B cell (primary cell): Measurements from ENCODE around the gene PROP1. TPM values are rescaled to one million over a fixed set of nuclear protein-coding genes. Genes with fewer than 3 reads are reported as not detected.

Source experiments
- ATAC-seq: fragments of 200-7000 bp; cut with Tn5 transposase; one replicate; pipeline ENCODE4 v1.10.0; 2021; ENCODE audit warnings: low read depth, mild to moderate bottlenecking, moderate number of reproducible peaks, moderate library complexity
- CTCF ChIA-PET: fragments of 350-600 bp; sonication (Branson Sonifier 250); formaldehyde crosslinking; loops from one replicate; lab custom pipeline; 2021; ENCODE audit warnings: antibody characterized with exemption, inconsistent platforms; lab: Charles Lee
- POLR2A ChIA-PET: fragments of 350-600 bp; sonication (Branson Sonifier 250); formaldehyde crosslinking; loops from one replicate; lab custom pipeline; 2021; ENCODE audit warnings: antibody characterized with exemption; lab: Charles Lee
- DNase-seq: peaks from one replicate; pipeline ENCODE4 v3.0.0; 2013
- H2AFZ ChIP-seq: 2 replicates; pipeline ENCODE4 v1.6.1; 2012; ENCODE audit warnings: mild to moderate bottlenecking, low read depth, low read length; ENCODE audit not compliant: insufficient read depth, poor library complexity, severe bottlenecking
- H3K27ac ChIP-seq, 2 donors: 1 replicate in 1 of 2; 2 replicates in 1 of 2; pipeline ENCODE4 v1.5.1; 2012 to 2013; ENCODE audit warnings: low read length in 2 of 2, mild to moderate bottlenecking in 2 of 2, moderate library complexity in 1 of 2
- H3K27me3 ChIP-seq, 4 experiments: fragments of 200-600 bp in 1 of 4; sonication (generic) in 1 of 4; replicated peaks in 1 of 4; 1 replicate in 2 of 4; 2 replicates in 2 of 4; pipeline versions ENCODE4 v1.6.1 to v1.7.0; 2013 to 2016; ENCODE audit warnings: low read length in 3 of 4, mild to moderate bottlenecking in 2 of 4, mixed read lengths in 1 of 4, moderate library complexity in 1 of 4; ENCODE audit not compliant: insufficient read depth in 4 of 4, control insufficient read depth in 3 of 4; ENCODE audit errors: control extremely low read depth in 1 of 4
- H3K36me3 ChIP-seq, 2 experiments: replicated peaks in 1 of 2; 1 replicate in 1 of 2; 2 replicates in 1 of 2; pipeline versions ENCODE4 v1.6.1 to v1.7.1; 2013; ENCODE audit warnings: low read length in 1 of 2; ENCODE audit not compliant: insufficient read depth in 2 of 2, control insufficient read depth in 1 of 2; ENCODE audit errors: control extremely low read depth in 1 of 2, extremely low read depth in 1 of 2
- H3K4me1 ChIP-seq, 2 donors: fragments of 200-600 bp in 1 of 2; sonication (generic) in 1 of 2; 1 replicate in 1 of 2; 2 replicates in 1 of 2; pipeline versions ENCODE4 v1.5.1 to v1.6.1; 2013 to 2017; ENCODE audit warnings: low read length in 2 of 2; ENCODE audit not compliant: control insufficient read depth in 2 of 2, insufficient read depth in 2 of 2
- H3K4me2 ChIP-seq: replicated peaks from 2 replicates; pipeline ENCODE3; 2012; ENCODE audit warnings: mild to moderate bottlenecking, low read depth, low read length; ENCODE audit not compliant: poor library complexity, severe bottlenecking
- H3K4me3 ChIP-seq, 5 experiments: fragments of 200-600 bp in 1 of 5; sonication (generic) in 1 of 5; 1 replicate in 3 of 5; 2 replicates in 2 of 5; pipeline versions ENCODE4 v1.5.1 to v1.7.0; 2011 to 2016; ENCODE audit warnings: low read length in 4 of 5, mild to moderate bottlenecking in 4 of 5, low read depth in 2 of 5, control low read depth in 1 of 5, moderate library complexity in 1 of 5; ENCODE audit not compliant: insufficient read depth in 1 of 5; ENCODE audit errors: control extremely low read depth in 1 of 5, extremely low read depth in 1 of 5
- H3K79me2 ChIP-seq: fragments of 200-600 bp; sonication (generic); one replicate; pipeline ENCODE4 v1.6.0; 2016; ENCODE audit warnings: low read length; ENCODE audit not compliant: control insufficient read depth, insufficient read depth
- H3K9ac ChIP-seq: fragments of 200-600 bp; sonication (generic); 2 replicates; pipeline ENCODE4 v1.6.1; 2017; ENCODE audit warnings: mild to moderate bottlenecking, low read length, moderate library complexity
- H3K9me3 ChIP-seq, 3 donors: one replicate each; pipeline versions ENCODE4 v1.6.1 to v1.7.1; 2013; ENCODE audit warnings: low read length in 2 of 3; ENCODE audit not compliant: control insufficient read depth in 2 of 3, insufficient read depth in 1 of 3; ENCODE audit errors: control extremely low read depth in 1 of 3
- H4K20me1 ChIP-seq: 2 replicates; pipeline ENCODE4 v1.6.0; 2012; ENCODE audit warnings: mild to moderate bottlenecking, low read length; ENCODE audit not compliant: insufficient read depth, control insufficient read depth, poor library complexity, severe bottlenecking
- H3K27ac Mint-ChIP-seq: one replicate; pipeline ENCODE4 v1.8.0; 2021; ENCODE audit warnings: mixed read lengths
- H3K27me3 Mint-ChIP-seq: one replicate; pipeline ENCODE4 v1.8.0; 2021; ENCODE audit warnings: mixed read lengths
- H3K4me1 Mint-ChIP-seq: one replicate; pipeline ENCODE4 v1.8.0; 2021; ENCODE audit warnings: mixed read lengths
- H3K4me3 Mint-ChIP-seq: one replicate; pipeline ENCODE4 v1.8.0; 2021; ENCODE audit warnings: mixed read lengths
- H3K9me3 Mint-ChIP-seq: one replicate; pipeline ENCODE4 v1.8.0; 2022; ENCODE audit warnings: mixed read lengths; ENCODE audit not compliant: insufficient read depth
- CTCF ChIP-seq: fragments of 200-600 bp; IDR thresholded peaks from one replicate; pipeline ENCODE4 v1.8.0; 2022; ENCODE audit warnings: antibody characterized with exemption, mild to moderate bottlenecking
- EZH2 ChIP-seq: IDR thresholded peaks from 2 replicates; pipeline ENCODE4 v1.6.1; 2012; ENCODE audit warnings: borderline replicate concordance, low read depth, mild to moderate bottlenecking, moderate library complexity, low read length; ENCODE audit not compliant: insufficient read depth, poor library complexity, severe bottlenecking
- WGBS: methylation state at CpG from one replicate; pipeline ENCODE4 v1.1.5; 2013; ENCODE audit warnings: missing lambda C conversion rate; ENCODE audit not compliant: insufficient coverage; 5-methylcytosine and 5-hydroxymethylcytosine counted together
- intact Hi-C: fragments of 100-400 bp; cut with micrococcal nuclease; formaldehyde crosslinking; loops from one replicate; pipeline ENCODE4 v1.10.0; 2022
- polyA plus RNA-seq: library from polyadenylated mRNA; depleted of rRNA; stranded (reverse); fragments of >200 nt; gene quantifications from 2 replicates; pipeline ENCODE4 v1.2.3, GENCODE V29; 2012
- total RNA-seq, 2 donors: library from RNA; stranded (reverse); fragments of 120-200 nt in 1 of 2; gene quantifications; 1 replicate in 1 of 2; 2 replicates in 1 of 2; pipeline versions ENCODE4 v1.2.3 to v1.2.4, GENCODE V29; 2013 to 2022

Gene PROP1
- total and polyA plus RNA-seq, 2 donors (not counting 1 experiment from before 2014, with no cell fraction given), result not detected

- H3K27ac ChIP-seq, result no peak overlapping the region
- H3K36me3 ChIP-seq, result no peaks in the 10 kb centered on the region
- Mint-ChIP-seq H3K4me1 (no peaks in the 10 kb centered on the region), H3K27ac (no peak overlapping the region), H3K4me3 (no peak overlapping the region), H3K9me3 (no peaks in the 10 kb centered on the region), H3K27me3 (peaks cover 25% of the 10 kb centered on the region)
- WGBS, result 93% methylated on average over 19 of the region's 19 CpGs
- H3K79me2 ChIP-seq, result no peaks in the 10 kb centered on the region
- no peaks in the 10 kb centered on the region for H3K9me3 ChIP-seq
- intact Hi-C loops, result no loop called here
- no peak overlapping the region for H3K9ac ChIP-seq
- TF ChIP-seq EZH2, result no peak
- TF ChIP-seq CTCF, result no peak
- no peaks in the 10 kb centered on the region for H3K4me1 ChIP-seq
- H2AFZ ChIP-seq, result no peak overlapping the region
- no peak overlapping the region for H3K4me2 ChIP-seq
- no peak for ATAC-seq
- no peak for DNase-seq
- POLR2A ChIA-PET, result no interaction called here
- CTCF ChIA-PET, result no interaction called here
- no peaks in the 10 kb centered on the region for H4K20me1 ChIP-seq
- H3K27me3 ChIP-seq, result peaks cover 0 to 24% (median 4%) of the 10 kb centered on the region in 4 experiments
- H3K4me3 ChIP-seq, result no peak overlapping the region
Measured at GRCh38 chr5:177994063-177994462, 2.0 kb downstream of the PROP1 start.

- ATAC-seq, result no peak
- Histone ChIP-seq H3K4me2 (no peak overlapping the region), H2AFZ (no peak overlapping the region), H3K4me1 (no peaks in the 10 kb centered on the region), H4K20me1 (no peaks in the 10 kb centered on the region), H3K27ac (no peak overlapping the region), H3K9ac (no peak overlapping the region), H3K36me3 (no peaks in the 10 kb centered on the region), H3K79me2 (no peaks in the 10 kb centered on the region), H3K27me3 (peaks cover 0 to 18% (median 4%) of the 10 kb centered on the region in 4 experiments), H3K4me3 (no peak overlapping the region), H3K9me3 (no peaks in the 10 kb centered on the region)
- no peak overlapping the region for H3K4me3 Mint-ChIP-seq
- no peak overlapping the region for H3K27ac Mint-ChIP-seq
- no peaks in the 10 kb centered on the region for H3K4me1 Mint-ChIP-seq
- no peak for DNase-seq
- ChIA-PET POLR2A (no interaction called here), CTCF (interaction anchor here (0.6 kb wide), 1 partner anchor 561 kb away, joined by 3 read pairs; no protein-coding TSS in a partner anchor)
- TF ChIP-seq CTCF, result no peak
- no peak for TF ChIP-seq EZH2
- 98% methylated on average over 5 of the region's 6 CpGs for WGBS
- intact Hi-C loops, result no loop called here
- H3K9me3 Mint-ChIP-seq, result no peaks in the 10 kb centered on the region
- H3K27me3 Mint-ChIP-seq, result peaks cover 29% of the 10 kb centered on the region
Measured at GRCh38 chr5:177992466-177992865, 3.6 kb downstream of the PROP1 start.
